Measurements from ENCODE around the gene NRG2. TPM values are rescaled to one million over a fixed set of nuclear protein-coding genes. Genes with fewer than 3 reads are reported as not detected.
A peak's percentile ranks its signal among the peaks of the same experiment; 100 is the strongest.

The NRG2 gene
- total RNA-seq, 2 donors from 2014 or later = 6.6 to 11.1 TPM

DNA sequence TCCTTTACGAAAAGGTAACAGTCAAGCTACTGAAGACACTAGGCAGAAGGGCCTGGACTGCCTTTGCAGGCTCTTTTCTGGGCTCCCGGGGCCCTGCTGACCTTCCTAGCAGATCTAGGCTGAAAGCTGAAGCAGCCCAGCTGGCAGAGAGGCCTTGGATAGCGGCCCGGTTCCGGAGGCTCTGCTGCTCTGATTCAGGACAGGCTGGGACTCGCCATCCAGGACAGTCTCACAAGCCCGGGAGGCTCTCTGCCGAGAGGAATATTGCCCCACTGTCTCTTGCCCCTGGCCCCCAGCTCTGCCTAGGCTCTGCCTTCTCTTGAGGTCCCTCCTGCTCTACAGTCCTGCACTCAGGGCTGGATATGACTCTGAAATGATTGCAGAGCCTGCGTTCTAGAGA is 179.7 kb downstream of the NRG2 start:
- WGBS = 33% methylated on average over 9 of the region's 9 CpGs
- DNase-seq (ENCODE audit: low spot score) = peak; percentile 82
- Histone ChIP-seq H3K9me3 (no peaks in the 10 kb centered on the region), H3K36me3 (no peaks in the 10 kb centered on the region), H3K27ac (peak overlapping the region; percentile 31 to 62), H3K4me1 (replicated peaks) (peaks cover 4% of the 10 kb centered on the region), H3K27me3 (replicated peaks; ENCODE audit: insufficient read depth) (no peaks in the 10 kb centered on the region), H3K4me3 (no peak overlapping the region)
- TF ChIP-seq POLR2AphosphoS5 (IDR thresholded peaks at IDR 0.05) = peak; percentile 32
- TF ChIP-seq POLR2A (IDR thresholded peaks at IDR 0.05) = no peak
- TF ChIP-seq, protein P1, sequence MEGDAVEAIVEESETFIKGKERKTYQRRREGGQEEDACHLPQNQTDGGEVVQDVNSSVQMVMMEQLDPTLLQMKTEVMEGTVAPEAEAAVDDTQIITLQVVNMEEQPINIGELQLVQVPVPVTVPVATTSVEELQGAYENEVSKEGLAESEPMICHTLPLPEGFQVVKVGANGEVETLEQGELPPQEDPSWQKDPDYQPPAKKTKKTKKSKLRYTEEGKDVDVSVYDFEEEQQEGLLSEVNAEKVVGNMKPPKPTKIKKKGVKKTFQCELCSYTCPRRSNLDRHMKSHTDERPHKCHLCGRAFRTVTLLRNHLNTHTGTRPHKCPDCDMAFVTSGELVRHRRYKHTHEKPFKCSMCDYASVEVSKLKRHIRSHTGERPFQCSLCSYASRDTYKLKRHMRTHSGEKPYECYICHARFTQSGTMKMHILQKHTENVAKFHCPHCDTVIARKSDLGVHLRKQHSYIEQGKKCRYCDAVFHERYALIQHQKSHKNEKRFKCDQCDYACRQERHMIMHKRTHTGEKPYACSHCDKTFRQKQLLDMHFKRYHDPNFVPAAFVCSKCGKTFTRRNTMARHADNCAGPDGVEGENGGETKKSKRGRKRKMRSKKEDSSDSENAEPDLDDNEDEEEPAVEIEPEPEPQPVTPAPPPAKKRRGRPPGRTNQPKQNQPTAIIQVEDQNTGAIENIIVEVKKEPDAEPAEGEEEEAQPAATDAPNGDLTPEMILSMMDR (IDR thresholded peaks at IDR 0.05) = no peak
- intact Hi-C loops (cut with DNase I) = loop anchor here (5.0 kb wide), 1 partner anchor 104 kb away; no protein-coding TSS in a partner anchor

DNA sequence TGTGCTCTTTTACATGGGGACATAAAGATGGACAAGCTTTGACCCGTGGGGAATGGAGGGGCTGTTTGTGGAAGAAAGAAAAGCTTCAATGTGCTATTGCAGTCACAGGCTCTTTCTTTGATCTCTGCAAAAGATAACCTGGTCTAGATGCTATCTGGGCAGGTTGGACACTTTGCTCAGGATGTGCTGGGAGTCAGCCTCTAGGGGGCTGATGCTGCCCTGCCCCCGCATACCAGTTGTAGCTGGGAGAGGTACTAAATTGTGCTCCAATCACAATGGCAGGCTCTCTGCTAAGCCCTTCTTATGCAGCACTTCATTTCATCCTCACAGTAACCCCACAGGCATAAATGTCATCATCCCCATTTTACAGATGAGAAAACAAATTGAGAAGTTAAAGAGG is 180.3 kb downstream of the NRG2 start:
- no peak for TF ChIP-seq POLR2AphosphoS5 (IDR thresholded peaks at IDR 0.05)
- TF ChIP-seq POLR2A (IDR thresholded peaks at IDR 0.05) = no peak
- TF ChIP-seq, protein P1 (IDR thresholded peaks at IDR 0.05) = no peak
- intact Hi-C loops (cut with DNase I) = loop anchor here (5.0 kb wide), 1 partner anchor 104 kb away; no protein-coding TSS in a partner anchor
- Histone ChIP-seq H3K27me3 (replicated peaks; ENCODE audit: insufficient read depth) (no peaks in the 10 kb centered on the region), H3K4me1 (replicated peaks) (peaks cover 4% of the 10 kb centered on the region), H3K36me3 (no peaks in the 10 kb centered on the region), H3K9me3 (no peaks in the 10 kb centered on the region), H3K27ac (peak overlapping the region; percentile 31 to 62), H3K4me3 (no peak overlapping the region)
- DNase-seq (ENCODE audit: low spot score) = no peak
- WGBS = 52% methylated on average over 2 of the region's 2 CpGs

DNA sequence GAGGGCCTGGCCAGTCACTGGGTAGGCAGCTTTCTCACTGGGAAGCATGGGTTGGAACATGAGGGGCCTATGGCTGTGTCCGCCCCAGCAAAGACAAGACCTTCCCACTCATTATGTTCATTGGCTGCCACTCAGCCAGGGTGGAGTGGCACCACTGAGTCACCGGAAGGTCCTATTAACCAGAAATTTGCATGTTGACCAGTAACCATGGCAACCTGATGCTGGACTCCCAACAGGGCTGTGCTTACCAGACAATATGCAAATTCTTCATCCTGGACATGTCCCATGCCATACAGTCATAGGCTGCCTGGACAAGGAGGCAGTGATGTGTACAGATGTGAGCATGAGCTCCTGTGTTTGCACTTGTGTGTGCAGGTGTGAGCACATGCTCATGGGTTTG is 180.8 kb downstream of the NRG2 start:
- DNase-seq (ENCODE audit: low spot score) = no peak
- TF ChIP-seq POLR2AphosphoS5 (IDR thresholded peaks at IDR 0.05) (no peak), POLR2A (IDR thresholded peaks at IDR 0.05) (no peak)
- TF ChIP-seq, protein P1 (IDR thresholded peaks at IDR 0.05) = no peak
- peaks cover 4% of the 10 kb centered on the region for H3K4me1 ChIP-seq (replicated peaks)
- intact Hi-C loops (cut with DNase I) = loop anchor here (5.0 kb wide), 1 partner anchor 105 kb away; no protein-coding TSS in a partner anchor
- no peak overlapping the region for H3K27ac ChIP-seq
- no peaks in the 10 kb centered on the region for H3K27me3 ChIP-seq (replicated peaks; ENCODE audit: insufficient read depth)
- WGBS = 90% methylated on average over 2 of the region's 2 CpGs
- no peak overlapping the region for H3K4me3 ChIP-seq
- H3K36me3 ChIP-seq = no peaks in the 10 kb centered on the region
- no peaks in the 10 kb centered on the region for H3K9me3 ChIP-seq

DNA sequence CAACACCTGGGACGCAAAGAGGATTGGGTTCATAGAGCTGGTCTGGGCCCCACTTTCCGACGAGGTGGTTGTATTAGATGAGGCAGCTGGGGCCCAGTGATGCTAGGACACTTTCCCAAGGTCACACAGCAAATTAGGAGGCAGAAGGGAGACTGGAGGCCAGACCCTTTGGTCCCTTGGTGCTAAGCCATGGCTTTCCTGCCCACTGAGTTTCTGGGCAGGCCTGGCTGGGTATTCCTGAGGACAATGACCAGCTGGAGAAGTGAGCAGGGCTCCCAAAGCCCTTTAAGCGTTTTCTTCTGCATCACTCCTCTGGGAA is 181.3 kb downstream of the NRG2 start:
- Histone ChIP-seq H3K27ac (no peak overlapping the region), H3K4me1 (replicated peaks) (peaks cover 4% of the 10 kb centered on the region), H3K4me3 (no peak overlapping the region), H3K27me3 (replicated peaks; ENCODE audit: insufficient read depth) (no peaks in the 10 kb centered on the region), H3K36me3 (no peaks in the 10 kb centered on the region), H3K9me3 (no peaks in the 10 kb centered on the region)
- WGBS = 91% methylated on average over 4 of the region's 4 CpGs
- DNase-seq (ENCODE audit: low spot score) = no peak
- no peak for TF ChIP-seq POLR2A (IDR thresholded peaks at IDR 0.05)
- TF ChIP-seq, protein P1 (IDR thresholded peaks at IDR 0.05) = no peak
- TF ChIP-seq POLR2AphosphoS5 (IDR thresholded peaks at IDR 0.05) = no peak
- intact Hi-C loops (cut with DNase I) = loop anchor here (5.0 kb wide), 1 partner anchor 105 kb away; no protein-coding TSS in a partner anchor

Data from prostate gland (tissue), 2 donors.